Measurements from ENCODE around the gene SDK1. TPM values are rescaled to one million over a fixed set of nuclear protein-coding genes. Genes with fewer than 3 reads are reported as not detected.

Gene SDK1
- total RNA-seq, 1 donor from 2014 or later, result 10.4 TPM

DNA sequence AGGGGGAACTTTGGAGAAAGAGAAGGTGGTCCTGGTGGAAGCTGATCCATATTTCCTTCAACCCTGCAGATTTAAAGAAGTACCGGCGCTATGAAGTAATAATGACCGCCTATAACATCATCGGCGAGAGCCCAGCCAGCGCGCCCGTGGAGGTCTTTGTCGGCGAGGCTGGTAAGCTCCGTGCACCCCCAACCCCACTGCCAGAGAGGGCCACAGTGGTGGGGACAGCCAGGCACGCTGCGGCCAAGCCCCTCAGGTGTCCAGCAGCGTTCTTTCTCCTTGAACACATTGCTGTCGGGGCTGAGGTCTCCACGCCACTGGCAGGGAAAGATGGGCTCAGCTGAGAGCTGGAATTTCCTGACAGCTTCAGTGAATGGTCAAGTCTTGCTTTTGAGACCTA lies 877.4 kb downstream of the SDK1 start:
- no peaks in the 10 kb centered on the region for H3K36me3 ChIP-seq
- H3K9me3 ChIP-seq, result no peaks in the 10 kb centered on the region
- DNase-seq (no peak), ATAC-seq (no peak)
- no peaks in the 10 kb centered on the region for H3K4me1 ChIP-seq
- intact Hi-C loops (cut with DNase I), result no loop called here
- no peak overlapping the region for H3K4me3 ChIP-seq
- TF ChIP-seq, protein P1, sequence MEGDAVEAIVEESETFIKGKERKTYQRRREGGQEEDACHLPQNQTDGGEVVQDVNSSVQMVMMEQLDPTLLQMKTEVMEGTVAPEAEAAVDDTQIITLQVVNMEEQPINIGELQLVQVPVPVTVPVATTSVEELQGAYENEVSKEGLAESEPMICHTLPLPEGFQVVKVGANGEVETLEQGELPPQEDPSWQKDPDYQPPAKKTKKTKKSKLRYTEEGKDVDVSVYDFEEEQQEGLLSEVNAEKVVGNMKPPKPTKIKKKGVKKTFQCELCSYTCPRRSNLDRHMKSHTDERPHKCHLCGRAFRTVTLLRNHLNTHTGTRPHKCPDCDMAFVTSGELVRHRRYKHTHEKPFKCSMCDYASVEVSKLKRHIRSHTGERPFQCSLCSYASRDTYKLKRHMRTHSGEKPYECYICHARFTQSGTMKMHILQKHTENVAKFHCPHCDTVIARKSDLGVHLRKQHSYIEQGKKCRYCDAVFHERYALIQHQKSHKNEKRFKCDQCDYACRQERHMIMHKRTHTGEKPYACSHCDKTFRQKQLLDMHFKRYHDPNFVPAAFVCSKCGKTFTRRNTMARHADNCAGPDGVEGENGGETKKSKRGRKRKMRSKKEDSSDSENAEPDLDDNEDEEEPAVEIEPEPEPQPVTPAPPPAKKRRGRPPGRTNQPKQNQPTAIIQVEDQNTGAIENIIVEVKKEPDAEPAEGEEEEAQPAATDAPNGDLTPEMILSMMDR (IDR thresholded peaks at IDR 0.05), result no peak
- H3K27ac ChIP-seq, result no peak overlapping the region
- no peaks in the 10 kb centered on the region for H3K27me3 ChIP-seq

DNA sequence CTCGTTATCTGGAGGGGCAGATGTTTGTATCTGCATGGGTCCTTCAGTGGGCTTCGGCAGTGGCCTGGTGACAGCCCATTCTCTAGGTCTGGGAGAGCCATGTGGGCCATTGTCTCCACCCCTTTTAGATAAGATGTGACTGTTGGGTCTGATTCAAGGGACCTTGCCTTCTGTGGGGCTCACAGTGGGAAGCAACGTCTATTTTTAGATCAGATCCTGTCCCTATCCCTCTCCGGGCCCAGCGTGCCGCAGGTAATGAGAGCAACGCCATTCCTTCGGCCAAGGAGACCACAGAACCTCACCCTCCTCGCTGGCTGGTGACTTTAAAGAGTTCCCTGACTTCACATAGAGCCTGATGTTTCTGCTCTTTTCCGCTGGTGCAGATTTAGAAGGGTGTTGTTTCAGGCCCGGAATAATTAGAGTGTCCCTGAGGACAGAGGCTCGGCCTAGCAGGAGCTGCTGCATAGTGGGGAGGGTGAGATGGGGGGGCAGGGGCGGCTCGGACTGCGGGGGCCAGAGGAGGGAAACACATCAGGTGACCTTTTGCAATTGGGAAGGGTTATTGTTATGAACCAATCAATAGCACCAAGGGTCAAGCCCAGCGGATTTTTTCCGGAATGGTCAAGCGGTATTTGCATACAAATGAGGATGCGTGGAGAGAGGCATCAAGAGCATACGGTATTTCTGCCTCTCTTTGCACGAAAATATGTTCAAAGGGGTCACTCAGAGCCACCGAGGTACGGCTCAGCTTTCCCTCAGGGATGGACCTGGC lies 878.0 kb downstream of the SDK1 start:
- Histone ChIP-seq H3K4me1 (no peaks in the 10 kb centered on the region), H3K9me3 (no peaks in the 10 kb centered on the region), H3K27me3 (no peaks in the 10 kb centered on the region), H3K36me3 (no peaks in the 10 kb centered on the region), H3K4me3 (no peak overlapping the region), H3K27ac (no peak overlapping the region)
- TF ChIP-seq, protein P1 (IDR thresholded peaks at IDR 0.05), result no peak
- DNase-seq (no peak), ATAC-seq (no peak)
- intact Hi-C loops (cut with DNase I), result no loop called here

DNA sequence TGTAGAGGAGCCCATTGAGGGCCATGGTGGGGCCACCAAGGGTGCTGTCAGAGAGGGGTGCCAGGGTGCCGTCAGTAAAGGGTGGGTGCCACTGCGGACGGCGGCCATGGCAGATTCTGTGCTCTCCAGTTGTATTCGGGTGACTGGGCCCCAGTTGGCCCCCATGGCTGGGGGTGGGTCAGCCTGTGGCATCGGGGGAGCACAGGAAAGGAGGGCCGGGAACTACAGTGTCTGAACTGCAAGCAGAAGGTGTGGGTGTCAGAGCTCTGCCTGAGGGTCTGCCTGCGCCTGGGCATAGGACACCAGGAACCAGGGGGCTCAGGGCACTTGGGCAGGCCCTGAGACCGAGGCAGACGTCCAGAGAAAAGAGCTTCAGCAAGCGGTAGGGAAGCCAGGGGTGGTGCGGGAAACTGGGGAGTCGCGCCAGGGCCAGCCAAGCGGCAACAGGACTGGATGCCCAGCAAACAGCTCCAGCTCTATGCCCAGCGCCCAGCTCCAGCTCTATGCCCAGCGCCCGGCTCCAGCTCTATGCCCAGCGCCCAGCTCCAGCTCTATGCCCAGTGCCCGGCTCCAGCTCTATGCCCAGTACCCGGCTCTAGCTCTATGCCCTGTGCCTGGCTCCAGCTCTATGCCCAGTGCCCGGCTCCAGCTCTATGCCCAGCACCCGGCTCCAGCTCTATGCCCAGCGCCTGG lies 878.8 kb downstream of the SDK1 start:
- Histone ChIP-seq H3K4me3 (no peak overlapping the region), H3K4me1 (no peaks in the 10 kb centered on the region), H3K27ac (no peak overlapping the region), H3K27me3 (no peaks in the 10 kb centered on the region), H3K36me3 (no peaks in the 10 kb centered on the region), H3K9me3 (no peaks in the 10 kb centered on the region)
- no peak for ATAC-seq
- DNase-seq, result no peak
- intact Hi-C loops (cut with DNase I), result no loop called here
- TF ChIP-seq, protein P1 (IDR thresholded peaks at IDR 0.05), result no peak

DNA sequence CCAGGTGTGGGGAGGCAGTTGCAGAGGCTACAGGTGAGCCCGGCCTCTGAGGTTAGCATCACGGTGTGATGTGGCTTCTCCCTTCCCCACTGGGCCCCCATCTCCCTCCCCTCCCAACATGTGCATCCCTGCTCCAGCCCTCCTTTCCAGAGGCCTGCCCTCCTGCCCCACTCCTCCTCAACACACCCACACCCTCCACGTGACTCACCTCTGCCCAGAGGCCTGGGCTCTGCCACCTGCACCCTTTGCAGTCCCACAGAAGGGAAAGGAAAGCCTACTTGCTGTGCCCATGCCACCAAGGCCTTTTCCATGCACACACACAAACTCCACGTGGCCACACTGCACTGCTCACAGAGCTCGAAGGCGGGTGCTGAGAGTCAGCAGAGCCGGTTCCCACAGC lies 880.4 kb downstream of the SDK1 start:
- H3K27ac ChIP-seq, result no peak overlapping the region
- no peaks in the 10 kb centered on the region for H3K27me3 ChIP-seq
- no peak overlapping the region for H3K4me3 ChIP-seq
- intact Hi-C loops (cut with DNase I), result no loop called here
- DNase-seq (no peak), ATAC-seq (no peak)
- H3K9me3 ChIP-seq, result no peaks in the 10 kb centered on the region
- TF ChIP-seq, protein P1 (IDR thresholded peaks at IDR 0.05), result no peak
- peaks cover 5% of the 10 kb centered on the region for H3K4me1 ChIP-seq
- no peaks in the 10 kb centered on the region for H3K36me3 ChIP-seq

DNA sequence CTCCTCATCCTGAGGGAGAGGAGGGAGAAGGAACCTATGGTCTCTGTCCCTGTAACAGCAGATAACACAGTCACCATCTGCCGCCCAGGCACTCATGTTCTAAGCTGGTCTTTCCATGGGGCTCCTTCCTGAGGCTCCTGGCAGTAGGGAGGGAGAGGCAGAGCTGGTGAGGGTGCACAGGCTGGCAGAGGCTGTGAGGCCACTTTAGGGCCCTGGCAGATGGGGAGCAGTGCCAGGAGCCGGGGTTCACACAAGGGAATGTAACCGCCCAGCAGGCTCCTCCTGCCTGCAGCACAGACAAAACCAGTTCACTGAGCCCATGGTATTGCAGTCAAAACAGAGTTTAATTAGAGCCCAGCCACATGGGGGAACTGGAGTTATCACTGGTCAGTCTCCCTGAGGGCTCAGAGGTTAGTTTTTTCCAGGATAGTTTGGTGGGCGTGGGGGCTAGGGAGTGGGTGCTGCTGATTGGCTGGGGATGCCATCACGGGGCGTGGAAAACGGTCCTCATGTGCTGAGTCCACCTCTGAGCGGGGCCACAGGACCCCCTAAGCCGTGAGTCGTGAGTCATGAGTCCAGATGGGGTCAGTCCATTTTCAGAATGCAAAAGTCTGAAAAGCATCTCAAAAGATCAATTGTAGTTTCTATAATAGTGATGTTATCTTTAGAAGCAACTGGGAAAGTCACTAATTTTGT lies 881.7 kb downstream of the SDK1 start:
- intact Hi-C loops (cut with DNase I), result no loop called here
- Histone ChIP-seq H3K27me3 (no peaks in the 10 kb centered on the region), H3K36me3 (no peaks in the 10 kb centered on the region), H3K9me3 (no peaks in the 10 kb centered on the region), H3K4me1 (peaks cover 5% of the 10 kb centered on the region), H3K4me3 (no peak overlapping the region), H3K27ac (no peak overlapping the region)
- no peak for ATAC-seq
- TF ChIP-seq, protein P1 (IDR thresholded peaks at IDR 0.05), result no peak
- DNase-seq, result no peak

Data from upper lobe of right lung (tissue), 1 donor.